Measurements from ENCODE around the gene ZBTB4.

The ZBTB4 gene

GRCh38 chr17:7440113-7440833 lies 39.2 kb downstream of the ZBTB4 start:
- Histone ChIP-seq H3F3A (ENCODE audit: low read depth) (no peaks in the 10 kb centered on the region; the same call in 1 of the 2 replicates), H3K79me2 (ENCODE audit: insufficient read depth, low read length) (peaks cover 43% of the 10 kb centered on the region; the same call in 1 of the 2 replicates), H3K36me3 (ENCODE audit: insufficient read depth, low read length) (no peaks in the 10 kb centered on the region), H3K4me2 (ENCODE audit: low read depth, low read length, poor library complexity, severe bottlenecking) (peak overlapping the region; percentile 85), H3K9me2 (replicated peaks; ENCODE audit: low read depth, low read length) (no peaks in the 10 kb centered on the region), H3K9ac (ENCODE audit: low read depth, low read length, poor library complexity, severe bottlenecking) (peak overlapping the region; percentile 90), H3K9me3 (ENCODE audit: insufficient read depth, low read depth, low read length) (no peaks in the 10 kb centered on the region), H3K27me3 (ENCODE audit: insufficient read depth, low read length, poor library complexity, severe bottlenecking) (no peaks in the 10 kb centered on the region), H2AFZ (ENCODE audit: low read length) (peak overlapping the region; percentile 71), H3K4me1 (ENCODE audit: insufficient read depth, low read length, poor library complexity, severe bottlenecking) (peaks cover 32% of the 10 kb centered on the region), H3K4me3 (ENCODE audit: low read length, poor library complexity, severe bottlenecking) (peak overlapping the region; percentile 94), H4K20me1 (ENCODE audit: insufficient read depth, low read length, poor library complexity, severe bottlenecking) (peaks cover 13% of the 10 kb centered on the region)
- TF ChIP-seq CTCF (conservative IDR thresholded peaks at IDR 0.05; ENCODE audit: low read length) (no peak), EZH2phosphoT487 (IDR thresholded peaks at IDR 0.05; ENCODE audit: borderline replicate concordance) (no peak)

GRCh38 chr17:7439462-7440112 lies 39.8 kb downstream of the ZBTB4 start, which contains the start of gene FGF11:
Gene FGF11, plus strand, starts transcription at chr17:7439512. Its CDS starts 109 bp downstream, at chr17:7439621.
- peak within 1 kb of the TSS; percentile 90 for H3K9ac ChIP-seq (ENCODE audit: low read depth, low read length, poor library complexity, severe bottlenecking)
- peaks cover 30% of the 10 kb centered on the region for H3K4me1 ChIP-seq (ENCODE audit: insufficient read depth, low read length, poor library complexity, severe bottlenecking)
- H3K4me3 ChIP-seq (ENCODE audit: low read length, poor library complexity, severe bottlenecking) = peak within 1 kb of the TSS; percentile 94
- peak within 1 kb of the TSS; percentile 71 for H2AFZ ChIP-seq (ENCODE audit: low read length)
- peak within 1 kb of the TSS; percentile 85 for H3K4me2 ChIP-seq (ENCODE audit: low read depth, low read length, poor library complexity, severe bottlenecking)
- peaks cover 13% of the 10 kb centered on the region for H4K20me1 ChIP-seq (ENCODE audit: insufficient read depth, low read length, poor library complexity, severe bottlenecking)
- no peak for TF ChIP-seq EZH2phosphoT487 (IDR thresholded peaks at IDR 0.05; ENCODE audit: borderline replicate concordance)
- TF ChIP-seq CTCF (conservative IDR thresholded peaks at IDR 0.05; ENCODE audit: low read length) = no peak
- H3F3A ChIP-seq (ENCODE audit: low read depth) = no peaks in the 10 kb centered on the region; the same call in 1 of the 2 replicates
- H3K9me3 ChIP-seq (ENCODE audit: insufficient read depth, low read depth, low read length) = no peaks in the 10 kb centered on the region
- H3K27me3 ChIP-seq (ENCODE audit: insufficient read depth, low read length, poor library complexity, severe bottlenecking) = no peaks in the 10 kb centered on the region
- H3K9me2 ChIP-seq (replicated peaks; ENCODE audit: low read depth, low read length) = no peaks in the 10 kb centered on the region
- peaks cover 43% of the 10 kb centered on the region; the same call in 1 of the 2 replicates for H3K79me2 ChIP-seq (ENCODE audit: insufficient read depth, low read length)
- no peaks in the 10 kb centered on the region for H3K36me3 ChIP-seq (ENCODE audit: insufficient read depth, low read length)

GRCh38 chr17:7438656-7439460 lies 40.6 kb downstream of the ZBTB4 start:
- peaks cover 27% of the 10 kb centered on the region for H3K4me1 ChIP-seq (ENCODE audit: insufficient read depth, low read length, poor library complexity, severe bottlenecking)
- TF ChIP-seq CTCF (conservative IDR thresholded peaks at IDR 0.05; ENCODE audit: low read length) = no peak
- no peak for TF ChIP-seq EZH2phosphoT487 (IDR thresholded peaks at IDR 0.05; ENCODE audit: borderline replicate concordance)
- peak overlapping the region; percentile 45 for H3K9ac ChIP-seq (ENCODE audit: low read depth, low read length, poor library complexity, severe bottlenecking)
- H3K9me3 ChIP-seq (ENCODE audit: insufficient read depth, low read depth, low read length) = no peaks in the 10 kb centered on the region
- H3K4me3 ChIP-seq (ENCODE audit: low read length, poor library complexity, severe bottlenecking) = peak overlapping the region; percentile 94
- H3K79me2 ChIP-seq (ENCODE audit: insufficient read depth, low read length) = peaks cover 43% of the 10 kb centered on the region; the same call in 1 of the 2 replicates
- no peaks in the 10 kb centered on the region for H3K36me3 ChIP-seq (ENCODE audit: insufficient read depth, low read length)
- H2AFZ ChIP-seq (ENCODE audit: low read length) = no peak overlapping the region
- H3K4me2 ChIP-seq (ENCODE audit: low read depth, low read length, poor library complexity, severe bottlenecking) = peak overlapping the region; percentile 85
- H4K20me1 ChIP-seq (ENCODE audit: insufficient read depth, low read length, poor library complexity, severe bottlenecking) = peaks cover 13% of the 10 kb centered on the region
- no peaks in the 10 kb centered on the region for H3K9me2 ChIP-seq (replicated peaks; ENCODE audit: low read depth, low read length)
- H3F3A ChIP-seq (ENCODE audit: low read depth) = no peaks in the 10 kb centered on the region; the same call in 1 of the 2 replicates
- no peaks in the 10 kb centered on the region for H3K27me3 ChIP-seq (ENCODE audit: insufficient read depth, low read length, poor library complexity, severe bottlenecking)
